ENCODE data around the gene IQCM.

DNA sequence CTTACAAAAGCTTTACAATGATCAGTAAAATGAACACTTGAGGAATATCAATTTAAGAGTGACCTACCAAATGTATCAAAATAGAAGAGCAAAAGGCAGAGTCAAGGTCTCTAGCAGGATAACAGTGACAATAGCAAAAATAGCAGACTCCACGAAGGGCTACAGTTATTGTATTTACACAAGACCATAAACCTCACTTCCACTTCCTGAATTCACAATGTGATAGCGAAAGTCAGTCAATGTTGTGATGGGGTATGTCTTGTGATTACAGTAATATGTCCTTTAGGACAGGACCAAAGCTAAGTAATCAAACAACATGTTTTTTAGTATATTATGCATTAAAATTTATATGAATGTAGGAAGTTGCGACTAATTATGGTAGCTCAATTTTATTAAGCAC, 139.6 kb downstream of the IQCM start:
- TF ChIP-seq POLR2A (IDR thresholded peaks at IDR 0.05): no peak
- no peak for TF ChIP-seq CTCF (IDR thresholded peaks at IDR 0.05)

Data from esophagus squamous epithelium (tissue), 4 donors.